Prostate gland (tissue), 2 donors: ENCODE results near the gene NUP62CL.

Experiments used
- POLR2A ChIP-seq: fragments of 450-650 bp; IDR thresholded peaks from one replicate; pipeline ENCODE4 v1.6.1; 2016; ENCODE audit warnings: antibody characterized with exemption, mild to moderate bottlenecking
- TF ChIP-seq, protein P1 (sequence below), 4 experiments: fragments of 200-600 bp in 2 of 4; fragments of 450-650 bp in 2 of 4; sonication (generic) in 2 of 4; IDR thresholded peaks; 1 replicate in 3 of 4; 2 replicates in 1 of 4; pipeline ENCODE4 v1.5.1; 2016 to 2019; ENCODE audit warnings: antibody characterized with exemption in 4 of 4, mild to moderate bottlenecking in 2 of 4, moderate library complexity in 2 of 4

DNA sequence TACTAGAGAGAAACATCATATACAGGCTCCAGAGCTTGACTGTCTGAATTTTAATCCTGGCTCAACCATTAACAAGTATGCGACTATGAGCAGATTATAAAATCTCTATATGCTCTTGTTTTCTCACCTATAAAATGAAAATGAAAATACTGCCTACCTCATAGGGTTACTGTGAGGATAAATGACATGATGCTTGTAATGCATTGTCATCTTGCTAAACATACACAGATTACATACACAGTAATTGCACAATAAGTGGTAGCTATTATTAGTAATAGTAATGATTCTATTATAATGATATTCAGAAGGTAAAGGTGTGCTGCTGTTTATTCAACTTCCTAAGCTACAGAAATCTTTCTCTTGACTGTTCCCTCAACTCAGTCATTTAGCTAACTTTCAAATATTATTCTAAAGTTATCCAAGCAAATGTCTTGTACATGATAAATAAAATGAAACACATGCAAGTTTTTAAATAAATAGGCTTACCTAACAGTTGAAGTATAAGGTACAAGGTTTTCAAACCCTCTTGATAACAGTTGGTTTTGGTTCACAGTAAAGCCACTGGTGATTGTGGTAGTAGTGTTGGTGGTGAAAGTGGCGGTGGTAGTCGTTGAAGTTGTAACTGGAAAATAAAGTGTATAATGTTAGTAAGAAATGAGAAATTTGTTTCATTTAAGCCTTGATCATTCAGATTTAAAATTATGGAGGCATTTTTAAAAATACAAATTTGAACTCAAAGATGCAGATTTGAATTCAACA lies 38.9 kb downstream of the NUP62CL start:
- TF ChIP-seq POLR2A, result no peak
- TF ChIP-seq, protein P1, sequence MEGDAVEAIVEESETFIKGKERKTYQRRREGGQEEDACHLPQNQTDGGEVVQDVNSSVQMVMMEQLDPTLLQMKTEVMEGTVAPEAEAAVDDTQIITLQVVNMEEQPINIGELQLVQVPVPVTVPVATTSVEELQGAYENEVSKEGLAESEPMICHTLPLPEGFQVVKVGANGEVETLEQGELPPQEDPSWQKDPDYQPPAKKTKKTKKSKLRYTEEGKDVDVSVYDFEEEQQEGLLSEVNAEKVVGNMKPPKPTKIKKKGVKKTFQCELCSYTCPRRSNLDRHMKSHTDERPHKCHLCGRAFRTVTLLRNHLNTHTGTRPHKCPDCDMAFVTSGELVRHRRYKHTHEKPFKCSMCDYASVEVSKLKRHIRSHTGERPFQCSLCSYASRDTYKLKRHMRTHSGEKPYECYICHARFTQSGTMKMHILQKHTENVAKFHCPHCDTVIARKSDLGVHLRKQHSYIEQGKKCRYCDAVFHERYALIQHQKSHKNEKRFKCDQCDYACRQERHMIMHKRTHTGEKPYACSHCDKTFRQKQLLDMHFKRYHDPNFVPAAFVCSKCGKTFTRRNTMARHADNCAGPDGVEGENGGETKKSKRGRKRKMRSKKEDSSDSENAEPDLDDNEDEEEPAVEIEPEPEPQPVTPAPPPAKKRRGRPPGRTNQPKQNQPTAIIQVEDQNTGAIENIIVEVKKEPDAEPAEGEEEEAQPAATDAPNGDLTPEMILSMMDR (IDR thresholded peaks at IDR 0.05), result no peak
